Omental fat pad (tissue), 4 donors: ENCODE results near the gene AMPD3. TPM values are rescaled to one million over a fixed set of nuclear protein-coding genes. Genes with fewer than 3 reads are reported as not detected.
A peak's percentile ranks its signal among the peaks of the same experiment; 100 is the strongest.

Experiments
- ATAC-seq: fragments of 150-250 bp; one replicate; pipeline ENCODE4 v1.9.1; 2016; ENCODE audit warnings: mild to moderate bottlenecking, moderate library complexity; ENCODE audit not compliant: low FRiP score
- DNase-seq: peaks from one replicate; pipeline ENCODE4 v3.0.0-alpha.2; 2019; ENCODE audit warnings: low spot score
- CTCF ChIP-seq, 3 donors: fragments of 450-650 bp; IDR thresholded peaks; one replicate each; pipeline ENCODE4 v1.5.1; 2016 to 2017; ENCODE audit warnings: antibody characterized with exemption in 3 of 3, mild to moderate bottlenecking in 3 of 3, moderate library complexity in 2 of 3
- total RNA-seq, 4 donors: library from RNA; depleted of rRNA; stranded (reverse); fragments of >200 nt; gene quantifications; one replicate each; pipeline ENCODE4 v1.1.0, GENCODE V29; 2016

Gene AMPD3
- total RNA-seq, 4 donors from 2014 or later, result 4.4 to 43.3 (median 9.9) TPM

GRCh38 chr11:10537600-10537999 is 82.5 kb downstream of the AMPD3 start:
- ATAC-seq (no peak), DNase-seq (no peak)
- TF ChIP-seq CTCF (IDR thresholded peaks at IDR 0.05), result no peak

GRCh38 chr11:10538924-10539323 is 83.9 kb downstream of the AMPD3 start:
- ATAC-seq, result no peak

GRCh38 chr11:10539339-10539738 is 84.3 kb downstream of the AMPD3 start:
- no peak for TF ChIP-seq CTCF (IDR thresholded peaks at IDR 0.05)
- ATAC-seq, result no peak

More at GRCh38 chr11:10538924-10539323, 83.9 kb downstream of the AMPD3 start:
- DNase-seq, result no peak
- TF ChIP-seq CTCF (IDR thresholded peaks at IDR 0.05), result no peak

GRCh38 chr11:10540546-10540914 is 85.5 kb downstream of the AMPD3 start:
- TF ChIP-seq CTCF (IDR thresholded peaks at IDR 0.05), result no peak
- DNase-seq, result peak; percentile 43
- ATAC-seq, result peak; percentile 61

More at GRCh38 chr11:10539339-10539738, 84.3 kb downstream of the AMPD3 start:
- no peak for DNase-seq

GRCh38 chr11:10540915-10541560 is 86.0 kb downstream of the AMPD3 start, which contains the start of gene RNF141:
Gene RNF141, minus strand, starts transcription at chr11:10541187. Its CDS starts 7,029 bp downstream, at chr11:10534158.
- TF ChIP-seq CTCF (IDR thresholded peaks at IDR 0.05), result peak in 2 of 3 donors; percentile 24 to 55
- ATAC-seq (peak; percentile 99), DNase-seq (peak; percentile 93)

GRCh38 chr11:10541561-10541930 is 86.5 kb downstream of the AMPD3 start:
- TF ChIP-seq CTCF (IDR thresholded peaks at IDR 0.05), result no peak
- ATAC-seq (no peak), DNase-seq (no peak)

GRCh38 chr11:10542776-10543175 is 87.7 kb downstream of the AMPD3 start:
- ATAC-seq, result no peak
- DNase-seq, result no peak
- TF ChIP-seq CTCF (IDR thresholded peaks at IDR 0.05), result no peak
